ENCODE results near the gene SLC35E1. TPM values are rescaled to one million over a fixed set of nuclear protein-coding genes. Genes with fewer than 3 reads are reported as not detected.
A peak's percentile ranks its signal among the peaks of the same experiment; 100 is the strongest.

The SLC35E1 gene
- total RNA-seq, 1 donor, result 38.0 TPM

DNA sequence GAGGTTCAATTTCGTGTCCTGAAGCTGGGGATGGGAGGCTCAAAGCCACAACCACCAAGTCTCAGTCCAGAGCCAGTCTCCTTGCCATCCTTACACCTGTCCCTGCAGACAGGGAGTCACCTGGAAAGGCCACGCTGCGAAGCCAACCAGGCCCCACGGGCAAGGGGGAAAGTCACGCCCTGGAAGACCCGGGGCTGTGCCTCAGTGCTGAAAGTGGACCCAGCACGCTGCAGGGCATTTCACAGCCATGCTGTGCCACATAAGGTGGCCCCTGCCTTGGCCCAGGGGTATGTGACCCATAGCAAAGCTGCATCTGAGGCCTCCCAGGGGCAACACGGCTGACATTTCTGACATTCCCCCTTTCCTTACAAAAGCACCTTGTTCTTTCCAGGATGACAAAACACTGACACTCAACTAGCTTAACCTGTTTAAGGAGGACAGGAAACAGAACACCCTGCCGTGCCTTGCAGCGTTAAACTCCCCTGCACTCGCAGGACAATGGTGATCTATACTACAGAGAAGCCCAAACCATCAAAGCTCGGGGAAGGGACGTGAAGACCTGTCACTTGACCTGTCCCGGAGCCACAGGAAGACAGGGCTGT, 44.8 kb downstream of the SLC35E1 start:
- peaks cover 83% of the 10 kb centered on the region for H3K36me3 ChIP-seq (ENCODE audit: insufficient read depth, low read length)

DNA sequence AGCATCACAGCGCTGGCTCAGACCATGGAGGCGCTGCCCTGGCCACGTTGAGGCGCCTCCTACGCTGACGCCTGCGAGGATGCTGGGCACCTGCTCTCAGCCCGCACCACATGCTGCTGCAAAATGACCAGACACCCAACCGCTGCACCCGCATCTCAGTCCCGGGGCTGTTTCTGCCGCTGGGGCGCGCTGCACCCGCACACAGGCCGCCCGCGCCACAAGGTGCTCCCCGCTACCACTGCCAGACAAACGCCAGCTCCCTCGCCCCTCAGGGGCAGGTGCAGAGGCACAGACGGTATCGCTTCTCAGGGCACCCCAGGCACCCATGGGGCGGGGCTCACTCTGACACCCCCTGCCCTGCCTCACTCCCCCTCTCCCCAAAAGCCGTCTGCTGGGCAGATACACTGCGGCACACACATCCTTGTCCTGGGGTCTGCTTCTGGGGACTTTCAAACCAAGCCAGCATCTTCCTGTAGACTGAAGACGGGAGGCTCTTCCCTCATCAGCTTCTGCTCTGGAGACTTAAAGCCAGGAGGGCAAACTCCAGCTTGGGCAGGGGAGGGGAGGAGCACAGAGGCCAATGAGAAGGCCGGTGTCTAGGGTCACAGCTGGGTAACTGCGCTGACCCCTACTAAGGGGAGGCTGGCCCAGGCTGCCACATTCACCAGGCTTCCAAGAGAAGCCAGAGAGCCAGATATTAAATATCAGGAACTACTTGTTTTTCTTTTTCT, 46.3 kb downstream of the SLC35E1 start:
- peaks cover 2% of the 10 kb centered on the region for H3K79me2 ChIP-seq (ENCODE audit: insufficient read depth, low read length)
- no peak overlapping the region for H3K4me2 ChIP-seq (ENCODE audit: insufficient read depth, low read length)
- DNase-seq (ENCODE audit: insufficient read length, low spot score, missing footprints), result peak; percentile 75
- peaks cover 73% of the 10 kb centered on the region for H3K36me3 ChIP-seq (ENCODE audit: insufficient read depth, low read length)
- no peaks in the 10 kb centered on the region for H3K4me1 ChIP-seq (ENCODE audit: insufficient read depth, low read length)
- no peak overlapping the region for H3K4me3 ChIP-seq (ENCODE audit: insufficient read depth, low read length)
- H3K27me3 ChIP-seq (ENCODE audit: insufficient read depth, low read length), result no peaks in the 10 kb centered on the region
- no peak overlapping the region for H3K27ac ChIP-seq (ENCODE audit: low read depth, low read length)
- H2AFZ ChIP-seq (ENCODE audit: low read length), result no peak overlapping the region
- no peaks in the 10 kb centered on the region for H3K9me3 ChIP-seq (ENCODE audit: low read depth, low read length)
- H4K20me1 ChIP-seq (ENCODE audit: insufficient read depth, low read length), result peaks cover 11% of the 10 kb centered on the region
- TF ChIP-seq, protein P1, sequence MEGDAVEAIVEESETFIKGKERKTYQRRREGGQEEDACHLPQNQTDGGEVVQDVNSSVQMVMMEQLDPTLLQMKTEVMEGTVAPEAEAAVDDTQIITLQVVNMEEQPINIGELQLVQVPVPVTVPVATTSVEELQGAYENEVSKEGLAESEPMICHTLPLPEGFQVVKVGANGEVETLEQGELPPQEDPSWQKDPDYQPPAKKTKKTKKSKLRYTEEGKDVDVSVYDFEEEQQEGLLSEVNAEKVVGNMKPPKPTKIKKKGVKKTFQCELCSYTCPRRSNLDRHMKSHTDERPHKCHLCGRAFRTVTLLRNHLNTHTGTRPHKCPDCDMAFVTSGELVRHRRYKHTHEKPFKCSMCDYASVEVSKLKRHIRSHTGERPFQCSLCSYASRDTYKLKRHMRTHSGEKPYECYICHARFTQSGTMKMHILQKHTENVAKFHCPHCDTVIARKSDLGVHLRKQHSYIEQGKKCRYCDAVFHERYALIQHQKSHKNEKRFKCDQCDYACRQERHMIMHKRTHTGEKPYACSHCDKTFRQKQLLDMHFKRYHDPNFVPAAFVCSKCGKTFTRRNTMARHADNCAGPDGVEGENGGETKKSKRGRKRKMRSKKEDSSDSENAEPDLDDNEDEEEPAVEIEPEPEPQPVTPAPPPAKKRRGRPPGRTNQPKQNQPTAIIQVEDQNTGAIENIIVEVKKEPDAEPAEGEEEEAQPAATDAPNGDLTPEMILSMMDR (IDR thresholded peaks at IDR 0.05; ENCODE audit: extremely low read depth, low read depth, low read length), result no peak

More for the DNA sequence above, 44.8 kb downstream of the SLC35E1 start:
- DNase-seq (ENCODE audit: insufficient read length, low spot score, missing footprints), result peak; percentile 73
- H3K4me1 ChIP-seq (ENCODE audit: insufficient read depth, low read length), result no peaks in the 10 kb centered on the region
- no peaks in the 10 kb centered on the region for H3K9me3 ChIP-seq (ENCODE audit: low read depth, low read length)
- H3K27me3 ChIP-seq (ENCODE audit: insufficient read depth, low read length), result no peaks in the 10 kb centered on the region
- H3K4me3 ChIP-seq (ENCODE audit: insufficient read depth, low read length), result no peak overlapping the region
- TF ChIP-seq, protein P1 (IDR thresholded peaks at IDR 0.05; ENCODE audit: extremely low read depth, low read depth, low read length), result no peak
- no peak overlapping the region for H3K4me2 ChIP-seq (ENCODE audit: insufficient read depth, low read length)
- H3K79me2 ChIP-seq (ENCODE audit: insufficient read depth, low read length), result peaks cover 2% of the 10 kb centered on the region
- no peak overlapping the region for H3K27ac ChIP-seq (ENCODE audit: low read depth, low read length)
- no peak overlapping the region for H2AFZ ChIP-seq (ENCODE audit: low read length)
- H4K20me1 ChIP-seq (ENCODE audit: insufficient read depth, low read length), result peaks cover 16% of the 10 kb centered on the region

DNA sequence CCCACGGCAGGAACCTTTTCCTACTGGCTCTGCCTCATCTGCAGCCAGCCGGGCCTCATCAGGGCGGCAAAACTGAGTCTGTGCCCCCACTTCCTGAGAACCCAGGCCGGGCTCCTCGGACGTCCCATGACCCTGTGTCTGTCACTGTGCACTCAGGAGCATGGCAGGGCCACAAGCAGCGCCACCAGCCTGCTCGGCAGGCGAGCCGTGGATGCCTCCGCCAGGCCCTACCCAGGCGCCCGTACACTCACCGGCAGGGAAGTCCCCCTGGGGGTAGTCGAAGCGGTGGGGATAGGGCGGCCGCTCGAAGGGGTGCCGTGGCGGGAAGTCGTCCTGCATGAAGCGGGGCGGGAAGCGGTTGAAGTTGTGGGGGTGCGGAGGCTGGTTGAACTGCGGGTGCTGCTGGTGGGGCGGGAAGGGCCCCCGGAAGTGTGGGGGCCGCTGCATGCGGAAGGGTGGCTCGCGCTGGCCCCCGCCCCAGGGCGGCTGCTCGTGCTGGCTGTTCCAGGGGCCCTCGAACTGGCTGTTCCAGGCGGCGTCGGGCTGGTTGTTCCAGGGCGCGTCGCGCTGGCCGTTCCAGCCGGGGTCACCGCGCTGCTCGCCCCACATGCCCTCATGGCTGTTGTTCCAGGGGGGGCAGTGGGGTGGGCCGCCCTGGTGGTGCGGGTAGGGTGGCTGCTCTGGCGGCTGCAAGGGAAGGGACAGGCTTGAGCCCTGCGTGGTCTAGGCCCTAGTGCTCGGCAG, 47.1 kb downstream of the SLC35E1 start:
- Histone ChIP-seq H3K36me3 (ENCODE audit: insufficient read depth, low read length) (peaks cover 75% of the 10 kb centered on the region), H2AFZ (ENCODE audit: low read length) (no peak overlapping the region), H3K9me3 (ENCODE audit: low read depth, low read length) (no peaks in the 10 kb centered on the region), H3K4me2 (ENCODE audit: insufficient read depth, low read length) (no peak overlapping the region), H4K20me1 (ENCODE audit: insufficient read depth, low read length) (peaks cover 11% of the 10 kb centered on the region), H3K79me2 (ENCODE audit: insufficient read depth, low read length) (peaks cover 2% of the 10 kb centered on the region), H3K27me3 (ENCODE audit: insufficient read depth, low read length) (no peaks in the 10 kb centered on the region), H3K4me1 (ENCODE audit: insufficient read depth, low read length) (no peaks in the 10 kb centered on the region), H3K4me3 (ENCODE audit: insufficient read depth, low read length) (no peak overlapping the region), H3K27ac (ENCODE audit: low read depth, low read length) (no peak overlapping the region)
- TF ChIP-seq, protein P1 (IDR thresholded peaks at IDR 0.05; ENCODE audit: extremely low read depth, low read depth, low read length), result no peak
- DNase-seq (ENCODE audit: insufficient read length, low spot score, missing footprints), result peak; percentile 76

Measured in osteoblast (primary cell).